ENCODE results near the gene UCK2.

UCK2 gene

DNA sequence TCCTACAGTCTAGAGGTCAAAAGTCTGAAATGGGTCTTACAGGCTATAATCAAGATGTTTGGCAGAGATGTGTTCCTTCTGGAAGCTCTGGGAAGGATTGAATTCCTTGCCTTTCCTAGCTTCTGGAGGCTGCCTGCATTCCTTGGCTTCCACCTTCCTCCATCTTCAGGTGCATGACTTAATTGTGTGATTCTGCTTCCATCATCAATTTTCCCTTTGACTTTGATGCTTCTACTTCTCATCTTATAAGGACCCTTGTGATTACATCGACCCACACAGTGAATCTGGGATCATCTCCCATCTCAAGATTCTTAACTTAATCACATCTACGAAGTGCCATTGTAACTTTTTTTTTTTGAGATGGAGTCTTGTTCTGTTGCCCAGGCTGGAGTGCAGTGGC is 111.4 kb downstream of the UCK2 start:
- DNase-seq (ENCODE audit: low spot score) = no peak

DNA sequence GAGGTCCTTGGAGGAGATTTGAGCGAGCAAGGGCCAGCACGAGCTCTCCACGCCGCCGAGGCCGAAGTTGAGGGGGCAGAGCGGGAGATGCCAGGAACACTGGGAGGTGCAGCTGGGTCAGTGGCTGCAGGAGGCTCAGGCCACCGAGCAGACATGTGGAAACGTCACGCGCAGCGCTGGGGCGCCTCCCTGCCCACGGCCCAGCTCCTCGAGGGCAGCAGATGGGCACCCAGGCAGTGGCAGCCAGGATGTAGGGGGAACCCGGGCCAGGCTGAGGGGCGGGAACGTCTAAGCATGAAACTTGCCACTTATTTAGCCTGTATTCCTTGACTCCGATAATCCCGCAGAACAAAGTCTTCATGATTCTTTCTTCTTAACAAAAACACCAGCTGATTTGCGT is 114.1 kb downstream of the UCK2 start:
- DNase-seq (ENCODE audit: low spot score) = no peak

GRCh38 chr1:165942062-165942461 is 114.6 kb downstream of the UCK2 start:
- DNase-seq (ENCODE audit: low spot score) = no peak

GRCh38 chr1:165942927-165943597 is 115.6 kb downstream of the UCK2 start:
- no peak for DNase-seq (ENCODE audit: low spot score)

DNA sequence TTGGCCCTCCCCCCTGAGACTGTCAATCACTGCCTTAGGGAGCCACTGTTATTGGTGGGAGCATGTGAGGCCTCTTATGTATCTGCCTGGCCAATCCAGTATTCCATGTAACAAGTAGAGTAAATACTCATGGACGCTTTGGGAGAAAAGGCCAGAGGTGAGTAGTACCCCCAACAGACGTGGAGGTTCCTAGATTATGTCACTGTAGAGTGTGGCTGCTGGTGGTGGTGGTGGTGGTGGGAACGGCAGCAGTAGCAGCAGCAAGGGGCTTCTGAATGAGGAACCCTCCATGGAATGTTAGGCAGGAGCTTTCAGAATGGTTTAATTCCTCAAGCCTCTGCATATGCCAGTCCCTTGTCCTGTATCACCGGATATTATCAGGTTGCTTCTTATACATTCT is 118.5 kb downstream of the UCK2 start:
- no peak for DNase-seq (ENCODE audit: low spot score)

- no peak for DNase-seq (ENCODE audit: low spot score)
These were observed 120.5 kb downstream of the UCK2 start for GRCh38 chr1:165947797-165948455.

DNA sequence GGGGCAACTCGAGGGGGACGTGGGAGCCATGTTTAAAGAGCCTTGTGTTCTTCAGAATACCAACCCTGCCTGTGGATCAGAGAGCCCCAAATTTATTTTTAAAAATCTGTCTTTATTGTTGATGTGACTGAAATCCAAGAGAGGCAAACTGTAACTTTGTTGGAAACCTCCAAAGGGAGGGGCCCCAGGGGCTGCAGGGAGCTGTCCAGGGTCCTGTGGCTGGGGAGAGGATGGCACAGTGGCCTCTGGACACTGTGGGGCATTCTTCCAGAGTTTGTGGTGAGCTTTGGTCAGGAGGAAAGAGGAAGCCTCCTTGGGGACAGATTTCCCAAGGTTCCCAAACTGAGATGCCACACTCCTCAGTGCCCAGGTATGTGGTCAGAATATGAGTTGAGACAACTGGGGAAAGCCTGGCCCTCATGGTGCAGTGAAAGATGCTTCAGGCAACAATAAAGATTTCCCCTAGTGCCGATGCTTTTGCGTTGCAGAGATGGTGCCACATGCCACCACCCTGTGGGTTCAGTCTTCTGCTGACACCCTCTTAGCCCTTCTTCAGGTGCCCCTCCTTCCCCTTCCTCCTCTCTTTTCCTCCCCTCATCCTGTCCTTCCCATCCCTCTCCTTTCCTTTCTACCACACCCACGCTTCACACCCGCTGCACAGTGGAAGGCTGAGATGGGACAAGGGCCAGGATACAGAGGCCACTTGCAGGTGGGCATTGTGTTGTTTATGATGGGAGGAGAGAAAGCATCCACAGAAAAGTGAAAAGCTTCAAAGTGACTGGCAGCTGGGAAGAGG is 122.1 kb downstream of the UCK2 start:
- no peak for DNase-seq (ENCODE audit: low spot score)

DNA sequence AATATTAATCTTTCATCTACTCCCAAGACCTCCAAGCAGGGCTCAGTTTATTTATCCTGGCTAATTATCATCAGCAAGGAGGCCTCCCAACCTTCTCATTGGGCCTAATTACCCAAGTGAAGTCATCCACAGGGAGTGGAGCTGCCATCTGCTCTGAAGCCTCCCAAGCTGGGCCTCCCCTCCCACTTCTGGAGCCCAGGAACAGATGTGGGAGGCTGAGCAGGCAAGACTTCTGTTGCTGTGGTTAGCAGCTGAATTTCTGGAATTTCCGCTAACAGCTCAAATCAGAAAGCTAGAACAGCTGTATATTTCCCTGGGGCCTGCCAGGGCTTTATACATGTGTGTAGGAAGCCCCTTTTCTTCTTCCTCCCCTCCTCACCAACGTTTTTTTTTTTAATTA is 127.5 kb downstream of the UCK2 start:
- DNase-seq (ENCODE audit: low spot score) = no peak

DNA sequence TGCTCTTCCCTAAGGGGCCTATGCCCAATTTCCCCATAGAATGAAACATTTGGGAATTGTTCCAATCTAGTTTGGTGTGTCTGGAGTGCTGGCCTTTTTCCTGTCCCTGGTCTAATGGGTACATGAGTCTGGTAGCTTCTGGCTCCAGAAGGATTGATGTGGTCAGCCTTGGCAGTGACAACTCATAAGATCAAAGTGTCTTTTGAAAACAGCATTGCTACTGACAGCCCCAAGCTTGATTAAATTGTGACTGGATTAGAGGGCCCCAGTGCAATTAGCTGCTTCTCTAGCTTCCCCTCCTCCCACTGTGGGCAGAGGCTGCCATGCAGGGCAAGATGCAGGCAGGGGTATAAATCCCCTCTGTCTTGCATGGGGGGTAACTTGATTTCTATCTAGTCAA is 130.9 kb downstream of the UCK2 start:
- DNase-seq (ENCODE audit: low spot score) = no peak

- no peak for DNase-seq (ENCODE audit: low spot score)
These were observed 132.7 kb downstream of the UCK2 start for GRCh38 chr1:165960136-165960535.

DNA sequence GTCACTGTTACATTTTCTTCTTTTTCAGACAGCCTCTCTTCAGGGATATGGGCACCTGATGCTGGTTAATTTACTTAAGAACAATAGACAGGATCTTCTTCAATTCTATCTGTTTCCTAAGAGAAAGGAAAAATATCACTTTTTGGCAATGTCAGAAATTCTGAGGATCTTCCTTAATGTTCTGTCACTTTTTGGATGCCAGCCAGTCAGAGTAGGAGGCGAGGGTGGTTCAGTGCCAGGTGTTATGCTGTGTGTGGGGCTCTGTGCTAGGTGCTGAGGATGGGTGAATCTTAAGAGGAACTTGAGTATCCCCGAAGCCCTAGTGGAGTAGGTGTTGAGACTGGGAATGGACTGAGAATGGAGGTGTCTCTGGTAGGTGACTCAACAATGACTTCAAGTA is 133.5 kb downstream of the UCK2 start:
- no peak for DNase-seq (ENCODE audit: low spot score)
